SK-N-MC (cell line): ENCODE results near the gene SCRN3.

ENCODE experiments used
- EZH2 ChIP-seq: fragments of 200-600 bp; sonication (generic); IDR thresholded peaks from one replicate; pipeline ENCODE4 v1.6.1; 2017; ENCODE audit warnings: antibody characterized with exemption
- FOXP2 ChIP-seq: optimal IDR thresholded peaks from 2 replicates; pipeline ENCODE3; 2011; ENCODE audit warnings: mild to moderate bottlenecking, moderate library complexity; ENCODE audit not compliant: insufficient read depth; ENCODE audit errors: extremely low read length, control extremely low read depth
- POLR2AphosphoS5 ChIP-seq: IDR thresholded peaks from 2 replicates; pipeline ENCODE4 v1.6.1; 2012; ENCODE audit warnings: mild to moderate bottlenecking, low read depth, low read length, borderline replicate concordance

DNA sequence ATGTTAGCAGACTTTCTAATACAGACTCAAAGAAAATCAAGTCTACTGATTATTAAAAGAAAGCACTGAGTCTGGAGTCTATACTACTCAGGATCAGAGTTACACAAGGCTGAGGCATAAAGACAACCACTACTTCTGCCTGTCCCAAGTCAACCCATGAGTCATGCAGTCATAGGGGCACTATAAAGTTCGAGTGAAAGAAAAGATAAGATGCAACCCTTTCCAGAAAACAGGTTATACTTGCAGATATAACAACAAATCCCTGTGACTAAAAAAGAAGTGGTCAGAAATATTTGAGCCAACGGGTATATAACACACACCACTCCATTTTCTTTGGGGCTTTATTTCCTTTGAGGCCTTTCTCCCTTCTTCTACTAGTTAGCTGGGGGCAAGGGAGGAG lies 18.6 kb upstream of the SCRN3 start:
- TF ChIP-seq POLR2AphosphoS5 (no peak), EZH2 (no peak), FOXP2 (no peak)
